NCI-H2171 treated with DMSO at 0.1 percent for 48 hours (cell line): ENCODE measurements around the gene MCC.

Experiments
- DNase-seq: peaks from one replicate; lab custom pipeline; 2025; lab: John Stamatoyannopoulos, UW

Gene MCC

GRCh38 chr5:112976432-112977309, 511.6 kb downstream of the MCC start, which contains the start of gene DCP2:
DCP2 (plus strand) TSS chr5:112976798; CDS start chr5:112976934, 136 bp downstream.
- DNase-seq, result peak; percentile 96

GRCh38 chr5:112975721-112976431, 512.4 kb downstream of the MCC start:
- DNase-seq, result no peak

- no peak for DNase-seq
These were observed 513.4 kb downstream of the MCC start for GRCh38 chr5:112974901-112975300.

- DNase-seq, result no peak
These were observed 514.3 kb downstream of the MCC start for GRCh38 chr5:112973904-112974303.

- no peak for DNase-seq
These were observed 515.2 kb downstream of the MCC start for GRCh38 chr5:112973036-112973435.
